OCI-LY3 (cell line): ENCODE results near the gene PPP6R2.

Experiments
- EZH2phosphoT487 ChIP-seq: fragments of 200-600 bp; shearing (Covaris generic); IDR thresholded peaks from 2 replicates; pipeline ENCODE4 v1.6.1; 2018; ENCODE audit warnings: antibody characterized with exemption, mixed run types, low read depth
- TF ChIP-seq, protein P1 (sequence below): fragments of 200-600, 300-600 bp; sonication (generic); IDR thresholded peaks from 2 replicates; pipeline ENCODE4 v1.5.1; 2014; ENCODE audit warnings: antibody characterized with exemption, low read length, low read depth

GRCh38 chr22:50338042-50338573, 5.0 kb upstream of the PPP6R2 start:
- TF ChIP-seq, protein P1, sequence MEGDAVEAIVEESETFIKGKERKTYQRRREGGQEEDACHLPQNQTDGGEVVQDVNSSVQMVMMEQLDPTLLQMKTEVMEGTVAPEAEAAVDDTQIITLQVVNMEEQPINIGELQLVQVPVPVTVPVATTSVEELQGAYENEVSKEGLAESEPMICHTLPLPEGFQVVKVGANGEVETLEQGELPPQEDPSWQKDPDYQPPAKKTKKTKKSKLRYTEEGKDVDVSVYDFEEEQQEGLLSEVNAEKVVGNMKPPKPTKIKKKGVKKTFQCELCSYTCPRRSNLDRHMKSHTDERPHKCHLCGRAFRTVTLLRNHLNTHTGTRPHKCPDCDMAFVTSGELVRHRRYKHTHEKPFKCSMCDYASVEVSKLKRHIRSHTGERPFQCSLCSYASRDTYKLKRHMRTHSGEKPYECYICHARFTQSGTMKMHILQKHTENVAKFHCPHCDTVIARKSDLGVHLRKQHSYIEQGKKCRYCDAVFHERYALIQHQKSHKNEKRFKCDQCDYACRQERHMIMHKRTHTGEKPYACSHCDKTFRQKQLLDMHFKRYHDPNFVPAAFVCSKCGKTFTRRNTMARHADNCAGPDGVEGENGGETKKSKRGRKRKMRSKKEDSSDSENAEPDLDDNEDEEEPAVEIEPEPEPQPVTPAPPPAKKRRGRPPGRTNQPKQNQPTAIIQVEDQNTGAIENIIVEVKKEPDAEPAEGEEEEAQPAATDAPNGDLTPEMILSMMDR, result no peak
- TF ChIP-seq EZH2phosphoT487, result no peak
